Erythroblast (primary cell): ENCODE data around the gene UNC80.

Source experiments
- GATA1 ChIP-seq: IDR thresholded peaks from 2 replicates; pipeline ENCODE4 v1.6.1; 2011; ENCODE audit warnings: low read depth, mild to moderate bottlenecking, control low read depth, low read length, moderate library complexity
- POLR2A ChIP-seq: IDR thresholded peaks from 2 replicates; pipeline ENCODE4 v1.6.1; 2011; ENCODE audit warnings: mild to moderate bottlenecking, low read length

DNA sequence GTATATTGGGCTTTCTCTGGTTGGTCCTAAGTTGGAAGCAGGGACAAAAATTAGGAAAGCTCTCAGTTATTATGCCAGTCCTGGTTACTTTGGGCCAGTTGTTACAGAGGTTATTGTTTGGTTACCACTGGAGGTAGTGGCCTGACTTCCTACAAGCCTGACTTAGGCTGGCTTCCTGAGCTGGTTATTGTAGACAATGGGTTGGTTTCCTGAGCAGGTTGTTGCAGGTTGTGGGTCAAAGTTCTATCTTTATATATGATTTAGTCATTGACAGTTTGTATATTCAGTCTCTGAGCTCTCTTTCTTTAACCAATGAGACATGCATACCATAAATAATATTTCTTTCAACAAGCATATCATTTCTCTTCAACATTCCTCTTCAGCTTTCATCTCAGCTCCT lies 172.1 kb downstream of the UNC80 start:
- TF ChIP-seq POLR2A (no peak), GATA1 (no peak)
